ENCODE results near the gene SRR. TPM values are rescaled to one million over a fixed set of nuclear protein-coding genes. Genes with fewer than 3 reads are reported as not detected.
A peak's percentile ranks its signal among the peaks of the same experiment; 100 is the strongest.
"Not testable (repeated sequence)": the region's sequence is repeated elsewhere in the genome, so short reads cannot be mapped to it uniquely, and the experiment has no call there.

Gene SRR
- total RNA-seq, 1 donor from 2014 or later, result 27.8 TPM

- DNase-seq (ENCODE audit: low spot score), result no peak
- Mint-ChIP-seq H3K36me3 (ENCODE audit: low read depth, unreplicated experiment) (peaks cover 3% of the 10 kb centered on the region), H3K9me3 (ENCODE audit: unreplicated experiment) (no peaks in the 10 kb centered on the region), H3K27ac (ENCODE audit: unreplicated experiment) (peak overlapping the region; percentile 15), H3K27me3 (ENCODE audit: unreplicated experiment) (peaks cover 3% of the 10 kb centered on the region), H3K4me3 (ENCODE audit: unreplicated experiment) (no peak overlapping the region), H3K4me1 (ENCODE audit: unreplicated experiment) (peaks cover 6% of the 10 kb centered on the region)
- TF ChIP-seq CTCF (IDR thresholded peaks at IDR 0.05; ENCODE audit: unreplicated experiment), result no peak
These were observed 40.3 kb upstream of the SRR start for GRCh38 chr17:2263183-2264066.

GRCh38 chr17:2264067-2264860 lies 39.5 kb upstream of the SRR start:
- Mint-ChIP-seq H3K9me3 (ENCODE audit: unreplicated experiment) (no peaks in the 10 kb centered on the region), H3K27ac (ENCODE audit: unreplicated experiment) (no peak overlapping the region)

DNA sequence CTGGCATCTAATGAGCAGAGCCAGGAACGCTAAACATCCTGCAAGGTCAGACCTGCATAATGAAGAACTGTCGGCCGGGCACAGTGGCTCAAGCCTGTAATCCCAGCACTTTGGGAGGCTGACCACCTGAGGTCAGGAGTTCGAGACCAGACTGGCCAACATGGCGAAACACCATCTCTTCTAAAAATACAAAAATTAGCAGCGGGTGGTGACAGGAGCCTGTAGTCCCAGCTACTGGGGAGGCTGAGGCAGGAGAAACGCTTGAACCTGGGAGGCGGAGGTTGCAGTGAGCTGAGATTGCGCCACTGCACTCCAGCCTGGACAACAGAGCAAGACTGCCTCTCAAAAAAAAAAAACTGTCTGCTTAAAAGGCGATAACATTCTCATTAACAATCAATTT lies 38.6 kb upstream of the SRR start:
- DNase-seq (ENCODE audit: low spot score); H3K36me3 Mint-ChIP-seq (ENCODE audit: low read depth, unreplicated experiment); H3K27ac Mint-ChIP-seq (ENCODE audit: unreplicated experiment); H3K9me3 Mint-ChIP-seq (ENCODE audit: unreplicated experiment); H3K4me1 Mint-ChIP-seq (ENCODE audit: unreplicated experiment); H3K27me3 Mint-ChIP-seq (ENCODE audit: unreplicated experiment); H3K4me3 Mint-ChIP-seq (ENCODE audit: unreplicated experiment): not testable (repeated sequence)

More at GRCh38 chr17:2264067-2264860, 39.5 kb upstream of the SRR start:
- Mint-ChIP-seq H3K36me3 (ENCODE audit: low read depth, unreplicated experiment) (peaks cover 3% of the 10 kb centered on the region), H3K4me1 (ENCODE audit: unreplicated experiment) (peaks cover 6% of the 10 kb centered on the region), H3K4me3 (ENCODE audit: unreplicated experiment) (no peak overlapping the region), H3K27me3 (ENCODE audit: unreplicated experiment) (peaks cover 3% of the 10 kb centered on the region)
- TF ChIP-seq CTCF (IDR thresholded peaks at IDR 0.05; ENCODE audit: unreplicated experiment), result no peak
- DNase-seq (ENCODE audit: low spot score), result no peak

DNA sequence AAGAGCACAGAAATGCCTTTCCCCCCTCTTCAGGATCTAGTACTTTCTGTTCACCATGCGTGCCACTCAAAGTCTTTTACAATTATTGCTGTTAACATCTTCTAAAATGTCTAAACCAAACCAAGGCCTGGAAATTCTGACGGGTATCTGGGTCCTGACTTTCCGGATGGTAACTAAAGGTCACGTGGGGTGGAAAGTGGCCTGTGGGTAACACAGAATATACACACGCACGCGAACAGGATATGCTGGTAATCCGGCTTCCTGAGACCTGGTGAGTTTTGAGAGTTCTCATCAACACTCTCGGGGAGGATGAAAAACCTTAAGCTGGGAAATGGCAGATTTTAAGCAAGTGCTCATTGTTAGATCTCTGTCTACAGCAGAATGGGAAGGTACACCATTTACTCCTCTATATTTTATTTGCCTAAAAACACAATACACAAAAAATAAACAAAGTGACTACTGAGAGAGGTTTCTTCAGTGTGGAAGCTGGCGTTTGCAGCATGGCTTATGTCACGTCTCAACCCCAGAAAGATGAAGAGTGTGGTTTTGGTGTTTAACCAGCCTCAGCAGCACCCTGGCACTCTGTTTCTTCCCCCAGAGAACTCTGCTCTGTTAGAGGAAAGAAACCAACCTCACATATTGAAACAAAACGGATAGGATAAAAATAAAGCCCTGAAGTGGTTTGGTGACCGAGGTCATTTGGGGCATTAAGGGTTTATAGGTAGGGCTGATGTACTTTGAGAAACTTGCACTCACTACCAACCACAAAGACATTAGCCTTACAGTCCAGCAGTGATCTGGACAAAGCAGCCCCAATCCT lies 37.5 kb upstream of the SRR start:
- peaks cover 3% of the 10 kb centered on the region for H3K27me3 Mint-ChIP-seq (ENCODE audit: unreplicated experiment)
- DNase-seq (ENCODE audit: low spot score), result no peak

More for the DNA sequence above, 37.5 kb upstream of the SRR start:
- Mint-ChIP-seq H3K9me3 (ENCODE audit: unreplicated experiment) (no peaks in the 10 kb centered on the region), H3K36me3 (ENCODE audit: low read depth, unreplicated experiment) (peaks cover 7% of the 10 kb centered on the region), H3K4me3 (ENCODE audit: unreplicated experiment) (no peak overlapping the region), H3K27ac (ENCODE audit: unreplicated experiment) (peak overlapping the region; percentile 26), H3K4me1 (ENCODE audit: unreplicated experiment) (peaks cover 6% of the 10 kb centered on the region)
- TF ChIP-seq CTCF (IDR thresholded peaks at IDR 0.05; ENCODE audit: unreplicated experiment), result no peak

Data from endothelial cell (in vitro differentiated cells).